GM23338 (cell line): ENCODE data around the gene FAM8A1. TPM values are rescaled to one million over a fixed set of nuclear protein-coding genes. Genes with fewer than 3 reads are reported as not detected.

Experiments used
- ATAC-seq: fragments of 200-7000 bp; cut with Tn5 transposase; 3 replicates; pipeline ENCODE4 v1.9.1; 2020
- DNase-seq: peaks from one replicate; pipeline ENCODE4 v3.0.0-alpha.2; 2015; ENCODE audit warnings: low spot score
- H2AFZ ChIP-seq: fragments of 200-600 bp; sonication (generic); 2 replicates; pipeline ENCODE4 v1.8.0; 2016; ENCODE audit warnings: antibody characterized with exemption, mild to moderate bottlenecking, moderate library complexity
- H3F3A ChIP-seq: fragments of 200-600 bp; sonication (generic); replicated peaks from 2 replicates; pipeline ENCODE4 v1.8.0; 2017; ENCODE audit warnings: antibody characterized with exemption, mixed run types, low read depth
- H3K27ac ChIP-seq: fragments of 200-600 bp; sonication (generic); 2 replicates; pipeline ENCODE4 v1.6.1; 2016; ENCODE audit warnings: low read depth
- H3K27me3 ChIP-seq: fragments of 200-600 bp; sonication (generic); 2 replicates; pipeline ENCODE4 v1.8.0; 2016; ENCODE audit warnings: mild to moderate bottlenecking, mixed run types, moderate library complexity; ENCODE audit not compliant: insufficient read depth
- H3K36me3 ChIP-seq: fragments of 200-600 bp; sonication (generic); 2 replicates; pipeline ENCODE4 v1.8.0; 2016; ENCODE audit warnings: mild to moderate bottlenecking; ENCODE audit not compliant: insufficient read depth
- H3K4me1 ChIP-seq: fragments of 200-600 bp; sonication (generic); 2 replicates; pipeline ENCODE4 v1.8.0; 2016; ENCODE audit warnings: mild to moderate bottlenecking, moderate library complexity; ENCODE audit not compliant: insufficient read depth
- H3K4me2 ChIP-seq: fragments of 200-600 bp; sonication (generic); 2 replicates; pipeline ENCODE4 v1.7.1; 2017; ENCODE audit warnings: mixed run types
- H3K4me3 ChIP-seq: fragments of 200-600 bp; sonication (generic); 2 replicates; pipeline ENCODE4 v1.6.1; 2016; ENCODE audit warnings: mixed run types
- H3K79me2 ChIP-seq: fragments of 200-600 bp; sonication (generic); replicated peaks from 2 replicates; pipeline ENCODE4 v1.8.0; 2017; ENCODE audit warnings: mild to moderate bottlenecking; ENCODE audit not compliant: insufficient read depth
- H3K9me2 ChIP-seq: fragments of 200-600 bp; sonication (generic); 2 replicates; pipeline ENCODE4 v1.8.0; 2017; ENCODE audit not compliant: insufficient read depth
- H4K20me1 ChIP-seq: fragments of 200-600 bp; sonication (generic); replicated peaks from 2 replicates; pipeline ENCODE4 v1.8.0; 2017; ENCODE audit warnings: mild to moderate bottlenecking; ENCODE audit not compliant: insufficient read depth
- H3K27ac Mint-ChIP-seq: 2 replicates; pipeline ENCODE4 v1.8.0; 2020; ENCODE audit warnings: inconsistent platforms, mild to moderate bottlenecking, moderate library complexity, mixed read lengths
- H3K27me3 Mint-ChIP-seq: 3 replicates; pipeline ENCODE4 v1.8.0; 2022; ENCODE audit warnings: low read depth, mild to moderate bottlenecking, moderate library complexity, mixed read lengths, inconsistent platforms; ENCODE audit not compliant: insufficient read depth, poor library complexity
- H3K36me3 Mint-ChIP-seq: 3 replicates; pipeline ENCODE4 v1.8.0; 2021; ENCODE audit warnings: low read depth, mild to moderate bottlenecking, inconsistent platforms, moderate library complexity, mixed read lengths
- H3K4me1 Mint-ChIP-seq: 3 replicates; pipeline ENCODE4 v1.8.0; 2020; ENCODE audit warnings: mild to moderate bottlenecking, inconsistent platforms, mixed read lengths
- H3K4me3 Mint-ChIP-seq: 3 replicates; pipeline ENCODE4 v1.8.0; 2021; ENCODE audit warnings: moderate library complexity, mild to moderate bottlenecking, inconsistent platforms, mixed read lengths
- H3K9me3 Mint-ChIP-seq: 3 replicates; pipeline ENCODE4 v1.8.0; 2020; ENCODE audit warnings: moderate library complexity, mild to moderate bottlenecking, inconsistent platforms, mixed read lengths
- CREB1 ChIP-seq: fragments of 250-450 bp; sonication (Bioruptor Pico); IDR thresholded peaks from 2 replicates; pipeline ENCODE4 v1.5.0; 2020; ENCODE audit warnings: low read depth, mild to moderate bottlenecking, moderate library complexity
- CTCF ChIP-seq, 2 experiments: fragments of 200-600 bp in 1 of 2; sonication (generic) in 1 of 2; conservative IDR thresholded peaks; 2 replicates each; pipeline versions ENCODE4 v1.5.1 to v1.6.1; 2016 to 2017; ENCODE audit warnings: antibody characterized with exemption in 2 of 2, low read depth in 2 of 2, mild to moderate bottlenecking in 2 of 2, moderate library complexity in 1 of 2
- EZH2 ChIP-seq: fragments of 200-600 bp; sonication (generic); IDR thresholded peaks from one replicate; pipeline ENCODE4 v1.8.0; 2017; ENCODE audit warnings: antibody characterized with exemption, mild to moderate bottlenecking, low read depth; ENCODE audit not compliant: unreplicated experiment
- EZH2phosphoT487 ChIP-seq: fragments of 200-600 bp; sonication (generic); IDR thresholded peaks from one replicate; pipeline ENCODE4 v1.8.1; 2018; ENCODE audit warnings: antibody characterized with exemption; ENCODE audit not compliant: unreplicated experiment
- JUNB ChIP-seq: IDR thresholded peaks from one replicate; pipeline ENCODE4 v1.6.1; 2016; ENCODE audit warnings: antibody characterized with exemption; ENCODE audit not compliant: unreplicated experiment
- NANOG ChIP-seq: IDR thresholded peaks from 2 replicates; pipeline ENCODE4 v1.6.1; 2016; ENCODE audit warnings: antibody characterized with exemption, borderline replicate concordance
- POLR2AphosphoS5 ChIP-seq: IDR thresholded peaks from 2 replicates; pipeline ENCODE4 v1.6.1; 2016; ENCODE audit warnings: antibody characterized with exemption, low read depth
- REST ChIP-seq: IDR thresholded peaks from one replicate; pipeline ENCODE4 v1.6.1; 2018; ENCODE audit warnings: antibody characterized with exemption; ENCODE audit not compliant: unreplicated experiment
- STAT1 ChIP-seq: IDR thresholded peaks from one replicate; pipeline ENCODE4 v1.6.1; 2016; ENCODE audit warnings: antibody characterized with exemption; ENCODE audit not compliant: unreplicated experiment
- ZNF114 ChIP-seq: fragments of 250-450 bp; sonication (Bioruptor Pico); IDR thresholded peaks from 2 replicates; pipeline ENCODE4 v1.5.0; 2020; ENCODE audit warnings: mild to moderate bottlenecking, moderate library complexity
- ZNF331 ChIP-seq: fragments of 250-450 bp; sonication (Bioruptor Pico); IDR thresholded peaks from 2 replicates; pipeline ENCODE4 v1.5.0; 2020; ENCODE audit warnings: low read depth, mild to moderate bottlenecking, moderate library complexity
- polyA plus RNA-seq: library from polyadenylated mRNA; unstranded; fragments of >200 nt; fragmentation: Nextera tagmentation; extraction: Ambion mirVana; gene quantifications from 2 replicates; pipeline ENCODE4 v1.2.1, GENCODE V29; 2016
- total RNA-seq: library from RNA; depleted of rRNA; stranded (reverse); fragments of >200 nt; shearing (Covaris generic); gene quantifications from 2 replicates; pipeline ENCODE4 v1.2.3, GENCODE V29; 2014
- TF ChIP-seq, protein P1 (sequence below): IDR thresholded peaks from 2 replicates; pipeline ENCODE4 v1.6.1; 2016; ENCODE audit warnings: antibody characterized with exemption

FAM8A1 gene
- total and polyA plus RNA-seq, 2 experiments from 2014 or later = 4.0 to 15.6 TPM

DNA sequence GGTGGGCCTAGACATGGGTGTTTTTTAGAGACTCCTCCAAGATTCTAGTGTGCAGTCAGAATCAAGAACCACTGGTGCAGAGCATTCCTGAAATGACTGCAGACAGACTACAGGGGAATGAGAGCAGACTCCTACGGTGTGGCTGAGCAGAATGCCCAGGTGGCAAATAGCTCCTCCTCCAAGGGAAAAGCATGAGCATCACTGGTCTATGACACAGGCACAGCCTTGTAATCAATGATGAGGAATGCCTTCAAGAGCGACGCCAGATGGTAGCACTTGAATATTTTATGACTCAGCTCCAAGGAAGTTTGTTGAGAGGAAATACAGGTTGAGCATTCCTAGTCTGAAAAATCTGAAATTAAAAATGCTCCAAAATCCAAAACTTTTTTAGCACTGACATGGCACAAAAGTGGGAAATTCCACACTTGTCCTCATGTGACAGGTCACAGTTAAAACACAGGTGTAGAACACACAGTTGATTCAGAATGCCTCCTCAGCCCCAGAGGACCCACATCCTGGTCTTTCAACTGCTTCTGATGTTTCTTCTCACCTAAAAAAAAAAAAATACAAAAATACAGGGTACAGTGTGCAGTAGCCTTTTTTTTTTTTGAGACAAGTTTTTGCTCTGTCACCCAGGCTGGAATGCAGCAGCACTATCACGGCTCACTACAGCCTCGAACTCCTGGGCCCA lies 10.6 kb upstream of the FAM8A1 start:
- no peak overlapping the region for H2AFZ ChIP-seq
- Mint-ChIP-seq H3K36me3 (no peaks in the 10 kb centered on the region), H3K4me3 (no peak overlapping the region), H3K27ac (no peak overlapping the region), H3K27me3 (no peaks in the 10 kb centered on the region), H3K9me3 (no peaks in the 10 kb centered on the region; the same call in 2 of the 3 replicates), H3K4me1 (no peaks in the 10 kb centered on the region)
- no peaks in the 10 kb centered on the region for H3K79me2 ChIP-seq
- H3F3A ChIP-seq = no peaks in the 10 kb centered on the region
- DNase-seq (peak; percentile 50), ATAC-seq (peak; percentile 65)
- TF ChIP-seq JUNB (no peak), EZH2phosphoT487 (no peak), STAT1 (no peak), ZNF114 (CRISPR knock-in tag) (no peak), NANOG (no peak)
- TF ChIP-seq, protein P1, sequence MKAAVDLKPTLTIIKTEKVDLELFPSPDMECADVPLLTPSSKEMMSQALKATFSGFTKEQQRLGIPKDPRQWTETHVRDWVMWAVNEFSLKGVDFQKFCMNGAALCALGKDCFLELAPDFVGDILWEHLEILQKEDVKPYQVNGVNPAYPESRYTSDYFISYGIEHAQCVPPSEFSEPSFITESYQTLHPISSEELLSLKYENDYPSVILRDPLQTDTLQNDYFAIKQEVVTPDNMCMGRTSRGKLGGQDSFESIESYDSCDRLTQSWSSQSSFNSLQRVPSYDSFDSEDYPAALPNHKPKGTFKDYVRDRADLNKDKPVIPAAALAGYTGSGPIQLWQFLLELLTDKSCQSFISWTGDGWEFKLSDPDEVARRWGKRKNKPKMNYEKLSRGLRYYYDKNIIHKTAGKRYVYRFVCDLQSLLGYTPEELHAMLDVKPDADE = no peak
- no peaks in the 10 kb centered on the region for H4K20me1 ChIP-seq
- no peak overlapping the region for H3K4me2 ChIP-seq
- H3K4me3 ChIP-seq = no peak overlapping the region
- no peaks in the 10 kb centered on the region for H3K9me2 ChIP-seq
- no peaks in the 10 kb centered on the region for H3K36me3 ChIP-seq
- no peaks in the 10 kb centered on the region for H3K27me3 ChIP-seq
- no peak overlapping the region for H3K27ac ChIP-seq
- H3K4me1 ChIP-seq = no peaks in the 10 kb centered on the region

DNA sequence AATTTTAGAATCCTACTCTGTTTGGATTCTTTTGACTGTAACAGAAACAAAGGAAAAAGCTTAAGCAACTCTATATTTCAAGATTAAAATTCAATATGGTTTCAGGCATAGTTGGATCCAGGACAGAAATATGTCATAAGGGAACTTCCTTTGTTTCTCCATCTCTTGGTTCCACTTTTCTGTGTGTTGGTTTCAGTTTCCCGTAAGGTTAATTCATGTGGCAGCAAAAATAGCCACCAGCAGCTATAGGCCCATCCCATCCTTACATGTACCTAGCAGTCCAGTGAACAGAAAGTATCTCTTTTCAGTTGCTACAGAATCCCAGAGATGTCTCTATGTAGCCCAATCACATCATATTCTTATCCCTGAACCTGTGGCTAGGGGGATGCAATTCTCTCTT lies 8.8 kb upstream of the FAM8A1 start:
- Mint-ChIP-seq H3K27me3 (no peaks in the 10 kb centered on the region), H3K9me3 (no peaks in the 10 kb centered on the region; the same call in 2 of the 3 replicates), H3K36me3 (no peaks in the 10 kb centered on the region), H3K27ac (no peak overlapping the region), H3K4me3 (no peak overlapping the region), H3K4me1 (no peaks in the 10 kb centered on the region)
- H3K9me2 ChIP-seq = no peaks in the 10 kb centered on the region
- H3K27me3 ChIP-seq = no peaks in the 10 kb centered on the region
- no peak overlapping the region for H3K27ac ChIP-seq
- no peaks in the 10 kb centered on the region for H4K20me1 ChIP-seq
- no peak for DNase-seq
- no peaks in the 10 kb centered on the region for H3K79me2 ChIP-seq
- no peaks in the 10 kb centered on the region for H3F3A ChIP-seq
- no peak overlapping the region for H3K4me2 ChIP-seq
- no peaks in the 10 kb centered on the region for H3K36me3 ChIP-seq
- H3K4me1 ChIP-seq = no peaks in the 10 kb centered on the region
- H2AFZ ChIP-seq = no peak overlapping the region
- no peak overlapping the region for H3K4me3 ChIP-seq
- no peak for ATAC-seq
- TF ChIP-seq REST = no peak
- TF ChIP-seq, protein P1 = no peak
- no peak for TF ChIP-seq ZNF114 (CRISPR knock-in tag)
- no peak for TF ChIP-seq CTCF (conservative IDR thresholded peaks at IDR 0.05; ENCODE audit: low read depth in 2 of 2)
- TF ChIP-seq STAT1 = no peak
- no peak for TF ChIP-seq EZH2
- no peak for TF ChIP-seq EZH2phosphoT487
- TF ChIP-seq NANOG = no peak
- no peak for TF ChIP-seq POLR2AphosphoS5
- TF ChIP-seq ZNF331 (CRISPR knock-in tag) = no peak
- TF ChIP-seq JUNB = no peak
- TF ChIP-seq CREB1 (CRISPR knock-in tag) = no peak
